NB4 (cell line): Measurements from ENCODE around the gene CXCR2.

ENCODE experiments used
- MYC ChIP-seq: IDR thresholded peaks from 2 replicates; pipeline ENCODE4 v1.6.1; 2011; ENCODE audit warnings: low read depth, low read length
- POLR2A ChIP-seq: IDR thresholded peaks from 2 replicates; pipeline ENCODE4 v1.6.1; 2011; ENCODE audit warnings: mild to moderate bottlenecking; ENCODE audit not compliant: insufficient read length; ENCODE audit errors: extremely low read depth
- TF ChIP-seq, protein P1 (sequence below): IDR thresholded peaks from one replicate; pipeline ENCODE4 v1.5.1; 2012; ENCODE audit warnings: low read depth, low read length
- TF ChIP-seq, protein P2 (sequence below): IDR thresholded peaks from 2 replicates; pipeline ENCODE4 v1.6.1; 2011; ENCODE audit warnings: low read depth, low read length

DNA sequence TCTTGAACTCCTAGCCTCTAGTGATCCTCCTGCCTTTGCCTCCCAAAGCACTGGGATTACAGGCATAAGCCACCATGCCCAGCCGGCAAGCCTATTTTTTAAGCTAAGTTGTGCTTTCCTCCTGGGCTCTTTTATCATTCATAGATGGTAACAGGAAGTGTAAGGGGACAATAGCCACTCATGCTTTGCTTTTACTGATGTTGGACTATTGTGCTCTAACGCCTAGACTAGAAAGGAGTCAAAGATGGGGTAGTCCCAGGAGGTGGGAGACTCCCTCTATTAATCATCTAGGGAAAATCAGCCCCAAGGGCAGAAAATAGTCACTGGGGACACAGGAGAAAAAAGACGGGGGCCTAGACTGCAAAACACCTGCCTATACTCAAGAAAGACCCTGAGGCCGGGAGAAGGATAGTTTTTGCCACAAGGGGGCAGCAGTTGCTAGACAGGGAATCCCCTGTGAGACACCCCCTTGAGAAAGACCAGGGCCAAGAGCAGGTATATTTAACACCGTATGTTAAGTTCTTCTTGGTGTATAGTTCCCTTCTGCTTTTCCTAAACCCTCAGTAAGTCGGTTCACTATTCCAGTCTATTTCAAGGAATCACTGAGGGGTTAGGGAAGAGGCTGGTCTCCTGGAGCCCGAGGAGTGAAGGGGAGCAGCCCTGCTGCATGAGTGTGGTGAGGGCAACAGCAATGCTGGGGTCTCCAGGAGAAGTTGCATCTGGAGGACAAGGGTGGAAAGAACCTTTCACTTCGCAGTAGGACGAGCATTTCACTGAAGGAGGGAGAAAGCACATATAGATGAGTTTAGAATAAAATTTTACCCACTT lies 43.0 kb downstream of the CXCR2 start:
- TF ChIP-seq, protein P1, sequence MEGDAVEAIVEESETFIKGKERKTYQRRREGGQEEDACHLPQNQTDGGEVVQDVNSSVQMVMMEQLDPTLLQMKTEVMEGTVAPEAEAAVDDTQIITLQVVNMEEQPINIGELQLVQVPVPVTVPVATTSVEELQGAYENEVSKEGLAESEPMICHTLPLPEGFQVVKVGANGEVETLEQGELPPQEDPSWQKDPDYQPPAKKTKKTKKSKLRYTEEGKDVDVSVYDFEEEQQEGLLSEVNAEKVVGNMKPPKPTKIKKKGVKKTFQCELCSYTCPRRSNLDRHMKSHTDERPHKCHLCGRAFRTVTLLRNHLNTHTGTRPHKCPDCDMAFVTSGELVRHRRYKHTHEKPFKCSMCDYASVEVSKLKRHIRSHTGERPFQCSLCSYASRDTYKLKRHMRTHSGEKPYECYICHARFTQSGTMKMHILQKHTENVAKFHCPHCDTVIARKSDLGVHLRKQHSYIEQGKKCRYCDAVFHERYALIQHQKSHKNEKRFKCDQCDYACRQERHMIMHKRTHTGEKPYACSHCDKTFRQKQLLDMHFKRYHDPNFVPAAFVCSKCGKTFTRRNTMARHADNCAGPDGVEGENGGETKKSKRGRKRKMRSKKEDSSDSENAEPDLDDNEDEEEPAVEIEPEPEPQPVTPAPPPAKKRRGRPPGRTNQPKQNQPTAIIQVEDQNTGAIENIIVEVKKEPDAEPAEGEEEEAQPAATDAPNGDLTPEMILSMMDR: peak; percentile 94
- TF ChIP-seq POLR2A: no peak
- TF ChIP-seq, protein P2, sequence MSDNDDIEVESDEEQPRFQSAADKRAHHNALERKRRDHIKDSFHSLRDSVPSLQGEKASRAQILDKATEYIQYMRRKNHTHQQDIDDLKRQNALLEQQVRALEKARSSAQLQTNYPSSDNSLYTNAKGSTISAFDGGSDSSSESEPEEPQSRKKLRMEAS: no peak
- no peak for TF ChIP-seq MYC
